GM10266 (cell line): ENCODE results near the gene DDX18.

Source experiments
- DNase-seq: peaks from one replicate; pipeline ENCODE4 v3.0.0; 2012; ENCODE audit errors: extremely low spot score
- CTCF ChIP-seq: IDR thresholded peaks from 2 replicates; pipeline ENCODE4 v1.5.1; 2012; ENCODE audit warnings: mild to moderate bottlenecking, low read depth; ENCODE audit not compliant: control insufficient read depth, insufficient read depth; ENCODE audit errors: missing control alignments

DDX18 gene

DNA sequence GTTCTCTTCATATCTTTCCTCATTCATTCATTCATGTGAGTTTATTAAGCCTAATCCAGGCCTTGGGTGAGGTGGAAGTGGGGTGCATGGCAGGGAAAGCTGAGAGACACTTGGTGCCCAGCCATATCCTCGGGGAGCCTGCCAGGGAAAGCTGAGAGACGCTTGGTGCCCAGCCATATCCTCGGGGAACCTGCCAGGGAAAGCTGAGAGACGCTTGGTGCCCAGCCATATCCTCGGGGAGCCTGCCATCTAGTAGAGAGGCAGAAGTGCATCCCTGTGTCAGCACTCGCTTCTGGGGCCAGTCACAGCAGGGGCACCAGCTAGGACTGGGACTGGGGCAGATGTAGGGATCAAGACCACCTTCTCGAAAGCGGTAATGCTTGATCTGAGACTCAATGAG lies 39.4 kb downstream of the DDX18 start:
- DNase-seq: no peak
- TF ChIP-seq CTCF: no peak

- no peak for TF ChIP-seq CTCF
- DNase-seq: no peak
Observed at GRCh38 chr2:117854610-117855009, 40.1 kb downstream of the DDX18 start.

DNA sequence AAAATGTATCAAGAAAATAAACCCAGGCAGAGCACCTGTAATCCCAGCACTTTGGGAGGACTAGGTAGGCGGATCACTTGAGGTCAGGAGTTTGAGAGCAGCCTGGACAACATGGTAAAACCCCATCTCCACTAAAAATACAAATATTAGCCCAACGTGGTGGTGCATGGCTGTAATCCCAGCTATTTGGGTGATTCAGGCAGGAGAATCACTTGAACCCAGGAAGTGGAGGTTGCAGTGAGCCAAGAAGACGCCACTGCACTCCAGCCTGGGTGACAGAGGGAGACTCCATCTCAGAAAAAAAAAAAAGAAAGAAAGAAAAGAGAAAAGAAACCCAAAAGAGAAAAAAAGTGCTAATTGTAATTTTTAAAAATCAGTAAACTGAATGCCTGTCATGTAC lies 41.4 kb downstream of the DDX18 start:
- DNase-seq: no peak
- no peak for TF ChIP-seq CTCF

DNA sequence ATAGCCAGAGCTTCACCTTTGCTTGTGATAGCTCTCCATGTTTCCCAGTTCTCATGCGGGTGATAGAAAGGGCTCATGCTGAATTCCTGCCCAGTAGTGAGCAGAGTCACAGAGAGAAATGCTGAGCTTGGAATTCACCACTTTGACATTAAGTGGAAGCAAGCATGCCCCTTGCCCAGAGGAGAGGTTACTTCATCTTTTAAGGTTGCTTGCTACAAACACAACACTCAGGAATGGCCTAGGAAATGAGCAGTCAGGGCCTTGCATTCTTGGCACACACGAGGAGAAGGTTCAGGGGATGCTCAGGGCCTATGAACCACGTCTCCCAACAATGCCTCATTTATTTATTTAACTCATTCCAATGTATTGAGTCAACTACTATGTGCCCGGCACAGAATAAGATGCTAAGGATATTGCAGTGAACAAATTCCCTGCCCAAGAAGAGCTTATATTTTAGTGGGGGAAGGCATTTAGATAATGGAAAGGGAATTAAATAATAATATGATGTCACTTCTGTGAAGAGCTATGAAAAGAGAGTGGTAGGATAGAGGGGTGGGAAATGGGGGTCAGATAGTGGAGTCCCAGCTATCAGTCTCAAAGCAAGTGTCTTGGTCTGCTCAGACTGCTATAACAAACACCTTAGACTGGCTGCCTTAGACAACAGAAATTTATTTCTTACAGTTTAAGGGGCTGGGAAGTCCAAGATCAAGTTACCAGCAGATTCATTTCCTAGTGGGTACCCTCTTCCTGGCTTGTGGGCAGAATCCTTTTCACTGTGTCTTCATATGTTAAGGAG lies 42.1 kb downstream of the DDX18 start:
- TF ChIP-seq CTCF: no peak
- DNase-seq: no peak

DNA sequence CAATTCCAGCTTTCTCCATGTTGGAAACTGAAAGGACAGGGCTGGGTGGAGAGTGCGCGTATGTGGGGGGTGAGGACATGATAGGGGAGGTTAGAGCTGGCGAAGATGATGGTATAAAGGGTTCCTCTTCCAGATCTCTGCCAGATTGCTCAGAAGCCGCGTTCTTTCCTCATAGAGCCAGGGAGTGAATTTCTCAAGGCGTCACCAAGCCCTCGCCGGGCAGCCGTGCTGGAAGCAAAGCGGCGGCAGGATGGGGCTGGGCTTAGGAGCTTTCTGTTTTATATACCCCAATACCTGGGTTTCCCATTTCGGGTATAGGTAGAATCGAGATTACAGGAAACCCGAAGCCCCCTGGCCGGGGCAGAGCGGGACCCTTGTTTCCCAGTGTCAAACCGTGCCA lies 43.8 kb downstream of the DDX18 start:
- TF ChIP-seq CTCF: no peak
- DNase-seq: no peak

DNA sequence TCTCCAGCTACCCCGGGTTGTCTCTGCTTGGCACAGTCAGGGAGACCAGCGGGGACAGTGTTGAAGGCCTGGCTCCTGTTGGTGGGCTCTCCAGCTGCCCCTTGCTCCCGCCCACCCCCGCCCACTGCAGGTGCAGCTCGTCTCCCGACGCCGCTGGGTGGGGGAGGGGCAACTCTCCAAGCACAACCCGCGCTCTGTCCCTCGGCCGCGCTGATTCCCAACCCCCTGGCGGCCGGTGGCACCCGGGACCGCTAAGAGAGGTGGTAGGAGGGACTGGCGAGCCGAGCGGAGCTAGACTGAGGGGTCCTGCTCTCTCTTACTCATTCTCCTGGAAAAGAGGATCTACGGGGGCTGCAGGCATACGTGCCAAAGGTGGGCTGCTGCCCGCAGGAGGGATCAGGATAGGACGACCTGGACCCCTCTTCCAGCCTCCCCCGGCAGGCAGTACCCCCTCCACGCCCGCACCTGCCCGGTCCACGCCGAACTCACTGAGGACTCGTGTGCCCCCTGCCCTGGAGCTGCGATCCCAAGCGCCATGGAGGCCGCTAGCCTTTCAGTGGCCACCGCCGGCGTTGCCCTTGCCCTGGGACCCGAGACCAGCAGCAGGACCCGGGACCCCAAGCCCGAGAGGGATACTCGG lies 44.5 kb downstream of the DDX18 start:
- no peak for TF ChIP-seq CTCF
- DNase-seq: no peak

DNA sequence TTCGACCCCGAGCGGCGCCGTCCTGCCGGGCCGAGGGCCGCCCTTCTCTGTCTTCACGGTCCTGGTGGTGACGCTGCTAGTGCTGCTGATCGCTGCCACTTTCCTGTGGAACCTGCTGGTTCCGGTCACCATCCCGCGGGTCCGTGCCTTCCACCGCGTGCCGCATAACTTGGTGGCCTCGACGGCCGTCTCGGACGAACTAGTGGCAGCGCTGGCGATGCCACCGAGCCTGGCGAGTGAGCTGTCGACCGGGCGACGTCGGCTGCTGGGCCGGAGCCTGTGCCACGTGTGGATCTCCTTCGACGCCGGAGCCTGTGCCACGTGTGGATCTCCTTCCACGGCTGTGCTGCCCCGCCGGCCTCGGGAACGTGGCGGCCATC lies 45.0 kb downstream of the DDX18 start:
- no peak for DNase-seq
- TF ChIP-seq CTCF: no peak
